ENCODE measurements around the gene LHFPL2. TPM values are rescaled to one million over a fixed set of nuclear protein-coding genes. Genes with fewer than 3 reads are reported as not detected.

LHFPL2 gene
- total and polyA plus RNA-seq, 4 donors, result 6.5 to 49.4 (median 47.7) TPM

GRCh38 chr5:78614816-78615215 lies 33.8 kb downstream of the LHFPL2 start:
- no peaks in the 10 kb centered on the region for H3K27me3 ChIP-seq (ENCODE audit: control insufficient read depth in 3 of 3, insufficient read depth in 3 of 3, low read length in 2 of 3)

GRCh38 chr5:78613756-78614155 lies 34.8 kb downstream of the LHFPL2 start:
- TF ChIP-seq CTCF (IDR thresholded peaks at IDR 0.05; ENCODE audit: control extremely low read depth, extremely low read depth), result no peak
- WGBS, 2 donors, result 50 to 77% methylated on average over 4 of the region's 4 CpGs
- Histone ChIP-seq H3K4me1 (ENCODE audit: control insufficient read depth in 5 of 5, insufficient read depth in 5 of 5, low read length in 5 of 5) (peaks cover 0 to 9% (median 0%) of the 10 kb centered on the region in 5 donors), H3K9ac (ENCODE audit: insufficient read depth in 1 of 2, low read length in 2 of 2) (no peak overlapping the region), H3K4me3 (no peak overlapping the region), H3K27me3 (ENCODE audit: control insufficient read depth in 3 of 3, insufficient read depth in 3 of 3, low read length in 2 of 3) (no peaks in the 10 kb centered on the region), H3K36me3 (ENCODE audit: control insufficient read depth in 4 of 4, insufficient read depth in 4 of 4, low read length in 4 of 4) (peaks cover 0 to 11% (median 3%) of the 10 kb centered on the region in 4 donors), H3K27ac (ENCODE audit: low read depth in 1 of 2, low read length in 1 of 2) (no peak overlapping the region), H3K9me3 (ENCODE audit: control insufficient read depth in 4 of 4, insufficient read depth in 3 of 4, low read length in 3 of 4) (no peaks in the 10 kb centered on the region)
- DNase-seq (no peak), ATAC-seq (ENCODE audit: insufficient read depth, low FRiP score) (no peak)

More at GRCh38 chr5:78614816-78615215, 33.8 kb downstream of the LHFPL2 start:
- Histone ChIP-seq H3K4me1 (ENCODE audit: control insufficient read depth in 5 of 5, insufficient read depth in 5 of 5, low read length in 5 of 5) (peaks cover 0 to 9% (median 0%) of the 10 kb centered on the region in 5 donors), H3K9me3 (ENCODE audit: control insufficient read depth in 4 of 4, insufficient read depth in 3 of 4, low read length in 3 of 4) (no peaks in the 10 kb centered on the region), H3K27ac (ENCODE audit: low read depth in 1 of 2, low read length in 1 of 2) (no peak overlapping the region), H3K9ac (ENCODE audit: insufficient read depth in 1 of 2, low read length in 2 of 2) (no peak overlapping the region), H3K36me3 (ENCODE audit: control insufficient read depth in 4 of 4, insufficient read depth in 4 of 4, low read length in 4 of 4) (peaks cover 0 to 11% (median 3%) of the 10 kb centered on the region in 4 donors), H3K4me3 (no peak overlapping the region)
- TF ChIP-seq CTCF (IDR thresholded peaks at IDR 0.05; ENCODE audit: control extremely low read depth, extremely low read depth), result no peak
- ATAC-seq (ENCODE audit: insufficient read depth, low FRiP score) (no peak), DNase-seq (no peak)

- Histone ChIP-seq H3K27me3 (ENCODE audit: control insufficient read depth in 3 of 3, insufficient read depth in 3 of 3, low read length in 2 of 3) (no peaks in the 10 kb centered on the region), H3K4me1 (ENCODE audit: control insufficient read depth in 5 of 5, insufficient read depth in 5 of 5, low read length in 5 of 5) (peaks cover 0 to 9% (median 0%) of the 10 kb centered on the region in 5 donors), H3K9ac (ENCODE audit: insufficient read depth in 1 of 2, low read length in 2 of 2) (no peak overlapping the region), H3K9me3 (ENCODE audit: control insufficient read depth in 4 of 4, insufficient read depth in 3 of 4, low read length in 3 of 4) (no peaks in the 10 kb centered on the region), H3K36me3 (ENCODE audit: control insufficient read depth in 4 of 4, insufficient read depth in 4 of 4, low read length in 4 of 4) (peaks cover 0 to 7% (median 3%) of the 10 kb centered on the region in 4 donors), H3K4me3 (no peak overlapping the region), H3K27ac (ENCODE audit: low read depth in 1 of 2, low read length in 1 of 2) (no peak overlapping the region)
- DNase-seq, result no peak
- no peak for TF ChIP-seq CTCF (IDR thresholded peaks at IDR 0.05; ENCODE audit: control extremely low read depth, extremely low read depth)
- ATAC-seq (ENCODE audit: insufficient read depth, low FRiP score), result no peak
- 91 to 96% methylated on average over 2 of the region's 2 CpGs for WGBS, 2 donors
Measured at GRCh38 chr5:78613151-78613533, 35.4 kb downstream of the LHFPL2 start.
